Glutamatergic neuron (in vitro differentiated cells): ENCODE measurements around the gene GBA2. TPM values are rescaled to one million over a fixed set of nuclear protein-coding genes. Genes with fewer than 3 reads are reported as not detected.

Experiments
- DNase-seq: peaks from one replicate; pipeline ENCODE4 v3.0.0; 2022
- H3K27ac Mint-ChIP-seq: one replicate; pipeline ENCODE4 v1.8.0; 2020; ENCODE audit warnings: mild to moderate bottlenecking, mixed read lengths, inconsistent platforms; ENCODE audit not compliant: unreplicated experiment
- H3K27me3 Mint-ChIP-seq: one replicate; pipeline ENCODE4 v1.8.0; 2020; ENCODE audit warnings: mild to moderate bottlenecking, moderate library complexity, mixed read lengths, inconsistent platforms; ENCODE audit not compliant: unreplicated experiment
- H3K36me3 Mint-ChIP-seq: one replicate; pipeline ENCODE4 v1.8.0; 2020; ENCODE audit warnings: mild to moderate bottlenecking, mixed read lengths, inconsistent platforms; ENCODE audit not compliant: unreplicated experiment
- H3K4me1 Mint-ChIP-seq: one replicate; pipeline ENCODE4 v1.8.0; 2020; ENCODE audit warnings: mild to moderate bottlenecking, low read depth, mixed read lengths, inconsistent platforms; ENCODE audit not compliant: unreplicated experiment
- H3K4me3 Mint-ChIP-seq: one replicate; pipeline ENCODE4 v1.8.0; 2020; ENCODE audit warnings: mild to moderate bottlenecking, mixed read lengths, inconsistent platforms; ENCODE audit not compliant: unreplicated experiment
- H3K9me3 Mint-ChIP-seq: one replicate; pipeline ENCODE4 v1.8.0; 2020; ENCODE audit warnings: mild to moderate bottlenecking, moderate library complexity, mixed read lengths, inconsistent platforms; ENCODE audit not compliant: unreplicated experiment
- total RNA-seq: library from RNA; stranded (reverse); fragmentation: NEBNext Ultra II Directional; extraction: Animal tissue kit (Norgen Biotek cat#: 25700); gene quantifications from one replicate; pipeline ENCODE4 v1.2.1, GENCODE V29; 2021; ENCODE audit not compliant: unreplicated experiment
- TF ChIP-seq, protein P1 (sequence below): fragments of 200-600 bp; sonication (generic); IDR thresholded peaks from one replicate; pipeline ENCODE4 v1.5.0; 2021; ENCODE audit not compliant: partially characterized antibody, unreplicated experiment

The GBA2 gene
- total RNA-seq, 1 donor from 2014 or later: 287 TPM

DNA sequence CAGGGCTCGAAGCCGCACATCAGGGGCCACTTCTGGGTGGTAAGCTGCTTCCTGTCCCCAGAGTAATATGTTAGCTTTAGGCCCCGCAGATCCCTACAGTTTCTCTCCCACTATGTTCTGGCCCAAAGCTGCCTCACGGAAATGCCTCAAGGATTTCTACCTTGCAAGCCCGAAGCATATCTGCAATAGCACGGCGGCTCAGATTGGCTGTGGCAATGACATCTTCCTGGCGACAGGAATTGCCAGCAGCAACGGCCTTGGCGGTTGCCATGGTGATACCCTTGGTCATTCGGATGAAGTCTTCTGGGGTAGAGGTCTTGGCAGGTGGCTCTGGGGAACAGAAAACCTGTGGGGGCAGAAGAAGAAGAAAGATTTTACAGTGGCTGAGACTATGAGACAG, 49.0 kb downstream of the GBA2 start:
- H3K27me3 Mint-ChIP-seq: peaks cover 2% of the 10 kb centered on the region
- no peak overlapping the region for H3K4me3 Mint-ChIP-seq
- TF ChIP-seq, protein P1, sequence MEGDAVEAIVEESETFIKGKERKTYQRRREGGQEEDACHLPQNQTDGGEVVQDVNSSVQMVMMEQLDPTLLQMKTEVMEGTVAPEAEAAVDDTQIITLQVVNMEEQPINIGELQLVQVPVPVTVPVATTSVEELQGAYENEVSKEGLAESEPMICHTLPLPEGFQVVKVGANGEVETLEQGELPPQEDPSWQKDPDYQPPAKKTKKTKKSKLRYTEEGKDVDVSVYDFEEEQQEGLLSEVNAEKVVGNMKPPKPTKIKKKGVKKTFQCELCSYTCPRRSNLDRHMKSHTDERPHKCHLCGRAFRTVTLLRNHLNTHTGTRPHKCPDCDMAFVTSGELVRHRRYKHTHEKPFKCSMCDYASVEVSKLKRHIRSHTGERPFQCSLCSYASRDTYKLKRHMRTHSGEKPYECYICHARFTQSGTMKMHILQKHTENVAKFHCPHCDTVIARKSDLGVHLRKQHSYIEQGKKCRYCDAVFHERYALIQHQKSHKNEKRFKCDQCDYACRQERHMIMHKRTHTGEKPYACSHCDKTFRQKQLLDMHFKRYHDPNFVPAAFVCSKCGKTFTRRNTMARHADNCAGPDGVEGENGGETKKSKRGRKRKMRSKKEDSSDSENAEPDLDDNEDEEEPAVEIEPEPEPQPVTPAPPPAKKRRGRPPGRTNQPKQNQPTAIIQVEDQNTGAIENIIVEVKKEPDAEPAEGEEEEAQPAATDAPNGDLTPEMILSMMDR: no peak
- H3K4me1 Mint-ChIP-seq: no peaks in the 10 kb centered on the region
- no peak overlapping the region for H3K27ac Mint-ChIP-seq
- H3K36me3 Mint-ChIP-seq: no peaks in the 10 kb centered on the region
- no peak for DNase-seq
- no peaks in the 10 kb centered on the region for H3K9me3 Mint-ChIP-seq

DNA sequence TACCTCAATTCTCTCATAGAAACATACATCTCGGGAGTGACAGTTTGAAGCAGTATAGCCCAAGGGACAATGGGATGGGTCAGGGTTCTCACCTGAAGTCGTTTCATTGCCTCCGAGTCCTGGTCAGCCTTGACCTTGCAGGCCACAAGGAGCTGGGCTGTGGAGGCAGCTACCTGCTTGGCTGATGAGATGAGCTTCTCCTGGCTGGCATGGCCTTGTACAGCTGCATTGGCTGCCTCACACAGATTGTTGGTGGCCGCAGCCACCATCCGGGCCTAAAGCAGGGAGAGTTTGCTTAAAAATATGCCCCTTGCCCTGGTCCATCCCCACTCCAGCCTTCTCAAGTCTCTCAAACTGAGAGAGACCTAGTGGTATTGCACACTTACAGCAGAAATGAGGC, 50.8 kb downstream of the GBA2 start:
- no peak for DNase-seq
- H3K4me3 Mint-ChIP-seq: no peak overlapping the region
- peaks cover 2% of the 10 kb centered on the region for H3K27me3 Mint-ChIP-seq
- no peaks in the 10 kb centered on the region for H3K36me3 Mint-ChIP-seq
- no peaks in the 10 kb centered on the region for H3K9me3 Mint-ChIP-seq
- H3K27ac Mint-ChIP-seq: no peak overlapping the region
- TF ChIP-seq, protein P1: no peak
- no peaks in the 10 kb centered on the region for H3K4me1 Mint-ChIP-seq

DNA sequence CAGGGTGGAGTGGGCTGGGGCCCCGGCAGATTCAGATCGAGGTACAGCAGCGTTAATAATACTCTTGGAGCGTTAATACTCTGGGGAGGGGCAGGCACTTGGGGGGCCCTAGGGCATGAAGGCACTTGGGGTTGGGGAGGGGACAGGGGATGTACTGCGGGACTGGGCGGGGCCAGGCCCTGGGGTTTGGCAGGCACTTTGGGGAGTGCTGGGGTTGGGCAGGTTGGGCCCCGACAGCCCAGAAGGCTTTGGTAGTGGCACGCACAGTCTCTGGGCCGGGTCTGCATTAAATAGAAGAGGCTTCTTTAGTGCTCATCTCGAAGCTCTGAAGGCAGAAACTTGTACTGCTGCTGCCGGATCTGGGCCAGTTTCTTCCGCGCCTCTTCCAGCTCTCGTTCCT, 51.5 kb downstream of the GBA2 start:
- no peaks in the 10 kb centered on the region for H3K9me3 Mint-ChIP-seq
- no peak for DNase-seq
- H3K4me3 Mint-ChIP-seq: peak overlapping the region; percentile 34
- no peak overlapping the region for H3K27ac Mint-ChIP-seq
- H3K4me1 Mint-ChIP-seq: no peaks in the 10 kb centered on the region
- peaks cover 2% of the 10 kb centered on the region for H3K27me3 Mint-ChIP-seq
- H3K36me3 Mint-ChIP-seq: no peaks in the 10 kb centered on the region
- TF ChIP-seq, protein P1: no peak

DNA sequence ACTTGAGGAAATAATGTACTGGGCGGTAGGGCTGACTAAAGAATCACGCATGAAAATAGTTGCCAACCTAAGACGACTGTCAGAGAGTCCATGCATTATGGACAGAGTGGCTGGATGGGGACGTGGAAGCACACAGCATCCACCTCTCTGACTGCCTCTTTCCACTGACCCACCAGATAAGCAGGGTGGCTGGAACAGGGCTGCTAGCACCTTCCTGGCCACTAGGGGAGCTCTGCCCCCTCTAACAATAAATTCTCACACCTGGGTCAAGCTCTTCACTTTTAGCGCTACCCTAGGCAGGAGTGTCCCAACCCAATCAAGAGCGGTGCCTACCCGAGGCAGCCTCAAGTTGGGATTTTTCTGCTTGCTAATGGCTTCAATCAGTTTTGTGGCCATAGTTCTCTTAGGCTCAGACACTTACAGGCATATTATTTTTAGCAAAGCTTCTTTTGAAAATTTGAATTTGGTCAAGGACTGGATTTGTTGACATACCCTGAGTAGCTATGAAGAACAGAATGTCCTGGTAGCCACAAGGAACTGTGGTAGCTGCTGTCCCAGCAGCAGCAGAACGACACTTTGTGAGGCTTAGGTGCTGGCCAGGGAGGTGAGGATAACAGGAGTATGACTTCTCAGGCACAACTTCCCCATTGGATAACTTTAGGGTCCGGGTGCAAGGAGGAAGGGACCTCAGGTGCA, 52.4 kb downstream of the GBA2 start:
- DNase-seq: peak; percentile 67
- peaks cover 3% of the 10 kb centered on the region for H3K4me1 Mint-ChIP-seq
- H3K9me3 Mint-ChIP-seq: peaks cover 3% of the 10 kb centered on the region
- peaks cover 4% of the 10 kb centered on the region for H3K27me3 Mint-ChIP-seq
- TF ChIP-seq, protein P1: peak; percentile 85
- H3K27ac Mint-ChIP-seq: no peak overlapping the region
- no peak overlapping the region for H3K4me3 Mint-ChIP-seq
- no peaks in the 10 kb centered on the region for H3K36me3 Mint-ChIP-seq

DNA sequence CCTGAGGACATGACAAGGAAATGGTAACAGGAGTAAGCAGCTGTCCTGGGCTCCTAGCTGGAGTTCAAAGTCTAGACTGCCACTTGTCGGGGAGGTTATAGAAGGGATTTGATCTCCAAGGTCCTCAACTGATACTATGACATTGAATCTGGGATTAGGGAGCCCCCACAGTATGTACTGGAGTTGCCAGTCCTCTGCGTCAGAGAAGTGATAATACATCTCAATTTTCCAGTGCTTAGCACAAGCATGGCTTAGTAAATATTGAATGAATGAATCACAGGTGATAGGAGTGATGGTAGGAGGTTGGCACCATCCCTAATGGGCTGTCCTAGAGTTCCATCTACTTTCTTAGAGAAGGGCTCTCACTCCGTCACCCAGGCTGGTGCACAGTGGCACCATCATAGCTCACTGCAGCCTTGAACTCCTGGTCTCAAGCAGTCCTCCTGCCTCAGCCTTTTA, 53.1 kb downstream of the GBA2 start:
- Mint-ChIP-seq H3K27ac (no peak overlapping the region), H3K9me3 (peaks cover 5% of the 10 kb centered on the region), H3K4me3 (no peak overlapping the region), H3K4me1 (peaks cover 5% of the 10 kb centered on the region), H3K36me3 (no peaks in the 10 kb centered on the region), H3K27me3 (peaks cover 8% of the 10 kb centered on the region)
- TF ChIP-seq, protein P1: no peak
- no peak for DNase-seq
